HG03135 (cell line): ENCODE data around the gene SLC9A8.

ENCODE experiments used
- ATAC-seq: cut with Tn5 transposase; IDR thresholded peaks from one replicate; pipeline ENCODE4 v1.9.1; 2021; ENCODE audit warnings: mild to moderate bottlenecking, moderate library complexity; ENCODE audit not compliant: unreplicated experiment

The SLC9A8 gene

DNA sequence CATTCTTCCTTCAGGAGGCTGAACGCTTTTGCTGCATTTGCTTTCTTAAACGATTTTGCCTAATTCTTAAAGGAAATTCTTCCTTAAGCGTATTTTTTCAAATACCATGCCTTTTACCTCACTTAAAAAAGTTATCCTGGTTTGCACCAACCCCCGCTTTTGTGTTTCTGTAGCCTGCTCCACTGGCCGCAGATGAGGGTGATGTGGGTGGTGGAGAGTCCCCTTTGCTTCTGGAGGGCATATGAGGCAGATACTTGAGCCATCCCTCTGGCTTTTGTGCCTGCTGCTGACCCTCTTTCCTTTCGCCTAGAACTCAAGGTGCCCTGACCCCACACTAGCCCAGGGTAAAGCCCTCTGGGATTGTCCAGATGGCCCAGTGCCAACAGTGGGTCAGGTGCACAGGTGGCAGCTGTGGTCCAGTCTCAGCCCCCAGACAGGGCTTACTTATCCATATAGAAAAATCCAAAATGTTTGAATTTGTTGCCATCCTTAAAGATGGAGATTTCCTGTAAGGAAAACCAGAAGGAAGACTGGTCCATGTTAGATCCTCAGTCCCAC, 58.8 kb downstream of the SLC9A8 start:
- ATAC-seq = no peak

DNA sequence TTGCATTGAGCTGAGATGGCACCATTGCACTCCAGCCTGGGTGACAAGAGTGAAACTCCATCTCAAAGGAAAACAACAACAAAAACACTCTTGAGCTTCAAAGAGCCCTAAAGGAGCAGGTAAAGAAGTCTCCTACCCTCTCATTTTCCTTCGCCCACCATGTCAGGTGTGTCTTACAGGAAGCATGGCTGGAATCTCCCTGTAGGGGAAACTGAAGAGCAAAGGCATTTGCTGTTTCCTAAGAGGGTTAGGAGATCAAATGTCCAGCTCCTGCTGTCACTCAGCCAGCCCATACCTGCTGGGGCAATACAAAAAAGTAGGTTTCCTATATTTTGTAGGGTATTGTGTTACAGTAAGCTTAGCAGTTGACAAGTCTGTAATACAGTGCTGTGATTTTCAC, 59.4 kb downstream of the SLC9A8 start:
- ATAC-seq = no peak

- ATAC-seq = no peak
Measured at GRCh38 chr20:49874696-49875095, 62.1 kb downstream of the SLC9A8 start.

- no peak for ATAC-seq
Measured at GRCh38 chr20:49877386-49877921, 64.8 kb downstream of the SLC9A8 start.

DNA sequence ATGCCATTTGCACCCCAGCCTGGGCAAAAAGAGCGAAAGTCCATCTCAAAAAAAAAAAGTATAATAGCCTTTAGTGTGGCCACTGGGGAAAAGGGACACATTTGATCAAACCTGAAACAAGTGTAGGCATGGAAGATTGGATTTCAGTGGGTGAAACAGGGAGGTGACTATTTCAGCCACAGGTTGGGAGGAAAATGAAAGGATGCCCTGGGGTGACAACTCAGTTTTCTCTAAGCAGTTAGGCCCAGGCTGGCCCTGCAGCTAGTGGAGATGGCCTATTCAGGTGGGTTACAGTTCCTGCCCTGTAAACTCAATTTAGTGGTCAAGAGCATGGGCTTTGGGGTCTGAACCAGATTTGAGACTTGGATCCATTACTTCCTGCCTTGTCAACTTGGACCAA, 66.3 kb downstream of the SLC9A8 start:
- ATAC-seq = no peak

DNA sequence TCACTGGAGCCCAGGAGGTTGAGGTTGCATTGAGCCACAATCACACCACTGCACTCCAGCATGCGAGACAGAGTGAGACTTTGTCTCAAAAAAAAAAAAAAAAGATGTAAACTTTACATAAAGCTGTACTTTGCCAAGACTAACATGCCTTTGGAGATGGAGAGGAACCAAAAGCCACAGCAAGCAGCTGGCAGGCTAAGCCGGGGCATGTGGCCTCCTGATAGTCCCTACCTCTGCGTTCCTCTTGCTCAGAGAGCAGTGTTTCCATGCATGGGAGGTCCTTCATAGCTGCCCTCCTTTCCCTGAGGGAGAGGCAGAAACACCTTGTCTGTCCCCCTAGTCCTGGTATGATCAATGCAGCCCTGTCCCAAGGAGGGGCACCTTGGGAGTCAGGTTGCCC, 67.5 kb downstream of the SLC9A8 start:
- ATAC-seq = no peak

GRCh38 chr20:49880724-49881445, 68.3 kb downstream of the SLC9A8 start:
- no peak for ATAC-seq

DNA sequence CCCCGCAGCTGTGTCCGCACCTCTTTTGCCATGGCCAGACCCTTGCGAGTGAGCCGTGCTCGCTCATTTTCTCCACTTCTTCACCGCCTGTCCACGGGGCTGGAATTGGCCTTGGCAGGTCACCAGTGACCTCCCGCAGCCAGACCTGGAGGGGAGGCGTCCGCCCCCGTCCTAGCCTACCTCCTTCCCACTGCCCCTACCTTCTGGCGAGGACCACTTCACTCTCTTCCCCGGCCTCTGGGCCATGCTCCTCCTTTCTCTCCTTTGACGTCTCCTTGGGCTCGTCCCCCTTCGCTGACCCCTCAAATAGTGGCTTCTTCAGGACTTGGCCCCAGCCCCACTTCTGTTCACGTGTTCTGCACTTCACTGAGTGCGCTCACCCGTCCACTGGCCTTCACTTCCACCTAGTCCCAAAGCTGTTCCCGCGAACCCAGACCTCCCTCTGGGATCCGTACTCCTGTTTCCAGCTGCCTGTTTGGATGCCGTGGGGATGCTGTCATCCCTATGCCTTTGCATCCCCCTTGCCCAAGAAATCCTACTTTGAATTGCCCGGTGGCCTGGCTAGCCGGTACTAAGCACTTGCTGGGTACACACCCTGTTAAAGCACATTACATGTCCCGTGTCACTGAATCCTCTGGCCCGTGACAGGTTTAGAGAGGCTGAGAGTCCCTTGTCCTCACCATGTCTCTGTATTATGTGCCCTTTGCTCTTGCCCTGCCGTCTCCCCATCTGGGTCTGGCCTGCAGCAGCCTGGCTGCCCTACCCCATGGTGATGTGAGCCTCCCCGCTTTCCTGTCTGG, 69.7 kb downstream of the SLC9A8 start:
- ATAC-seq = no peak

GRCh38 chr20:49883246-49883802, 70.7 kb downstream of the SLC9A8 start:
- no peak for ATAC-seq

- ATAC-seq = no peak
Measured at GRCh38 chr20:49885558-49886332, 73.1 kb downstream of the SLC9A8 start.

GRCh38 chr20:49886571-49887213, 74.1 kb downstream of the SLC9A8 start:
- ATAC-seq = no peak

DNA sequence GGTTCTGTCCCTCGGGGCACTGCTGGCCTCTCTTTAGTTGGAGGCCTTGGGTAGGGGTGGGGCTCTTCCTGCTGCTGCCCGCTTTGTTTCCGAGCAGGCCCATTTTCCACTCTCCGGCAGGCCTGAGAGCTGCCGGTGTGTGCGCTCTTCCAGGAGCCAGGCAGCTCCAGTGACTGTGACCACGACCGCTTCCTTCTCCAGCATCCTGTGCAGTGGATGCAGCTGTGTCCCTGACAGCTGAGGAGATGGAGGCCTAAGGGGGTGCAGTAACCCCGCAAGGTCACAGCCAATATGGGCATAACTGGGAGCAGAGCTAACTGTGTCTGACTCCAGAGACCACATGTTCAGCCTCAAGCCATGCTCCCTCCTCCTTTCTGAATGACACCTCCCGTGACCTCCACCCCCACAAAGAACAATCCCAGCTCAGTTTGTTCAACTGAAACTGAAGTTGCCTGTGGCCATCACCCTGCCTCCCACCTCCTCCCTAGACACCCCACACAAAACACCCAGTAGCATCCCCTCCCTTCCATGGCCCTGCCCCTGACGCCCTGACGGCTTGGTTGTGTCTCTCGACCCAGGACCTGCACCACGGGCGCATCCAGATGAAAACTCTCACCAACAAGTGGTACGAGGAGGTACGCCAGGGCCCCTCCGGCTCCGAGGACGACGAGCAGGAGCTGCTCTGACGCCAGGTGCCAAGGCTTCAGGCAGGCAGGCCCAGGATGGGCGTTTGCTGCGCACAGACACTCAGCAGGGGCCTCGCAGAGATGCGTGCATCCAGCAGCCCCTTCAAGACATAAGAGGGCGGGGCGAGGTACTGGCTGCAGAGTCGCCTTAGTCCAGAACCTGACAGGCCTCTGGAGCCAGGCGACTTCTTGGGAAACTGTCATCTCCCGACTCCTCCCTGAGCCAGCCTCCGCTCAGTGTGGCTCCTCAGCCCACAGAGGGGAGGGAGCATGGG, 74.9 kb downstream of the SLC9A8 start:
- ATAC-seq = no peak

GRCh38 chr20:49888212-49889000, 75.8 kb downstream of the SLC9A8 start:
- ATAC-seq = no peak

DNA sequence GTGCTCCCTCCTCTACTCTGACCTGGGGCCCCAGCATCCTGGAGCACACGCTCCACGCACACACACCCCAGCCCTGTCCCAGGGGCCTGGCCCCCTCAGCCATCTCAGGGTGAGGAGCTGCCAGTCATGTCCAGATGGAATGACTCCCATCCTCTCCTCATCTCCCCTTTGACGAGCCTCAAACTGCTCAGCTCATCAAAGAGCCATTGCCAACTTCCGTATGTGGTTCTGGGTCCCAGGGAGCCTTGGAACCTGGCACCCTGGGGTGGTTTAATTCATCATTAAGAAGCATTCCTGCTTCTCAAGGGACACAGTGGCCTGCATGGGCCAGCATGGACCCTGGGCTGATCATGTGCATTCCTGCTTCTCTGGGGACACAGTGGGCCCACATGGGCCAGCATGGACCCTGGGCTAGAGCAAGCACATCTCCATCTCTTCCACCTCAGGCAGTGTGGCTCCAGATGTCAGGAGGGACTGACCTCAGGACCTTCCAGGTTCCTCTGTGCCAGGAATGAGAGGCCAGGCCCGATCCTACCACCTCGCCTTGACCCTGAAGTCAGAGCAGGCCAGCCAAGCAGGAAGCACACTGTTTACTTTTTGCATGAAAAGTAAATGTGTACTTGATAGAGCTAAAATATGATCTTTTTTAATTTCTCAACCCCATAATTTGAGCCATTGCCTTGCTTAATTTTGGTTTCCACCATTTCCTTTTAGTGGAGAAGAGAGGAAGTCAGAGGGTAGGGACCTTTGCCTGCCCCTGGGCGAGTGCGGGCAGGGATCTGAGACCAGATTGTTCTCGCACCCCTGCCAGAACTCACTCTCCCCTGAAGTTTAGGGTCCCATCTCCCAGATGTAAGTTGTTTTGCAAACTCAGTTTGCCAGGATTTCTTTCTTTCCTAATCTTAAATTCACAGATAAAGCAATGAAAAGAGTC, 76.6 kb downstream of the SLC9A8 start:
- ATAC-seq = no peak

- ATAC-seq = no peak
Measured at GRCh38 chr20:49889935-49890333, 77.3 kb downstream of the SLC9A8 start.

DNA sequence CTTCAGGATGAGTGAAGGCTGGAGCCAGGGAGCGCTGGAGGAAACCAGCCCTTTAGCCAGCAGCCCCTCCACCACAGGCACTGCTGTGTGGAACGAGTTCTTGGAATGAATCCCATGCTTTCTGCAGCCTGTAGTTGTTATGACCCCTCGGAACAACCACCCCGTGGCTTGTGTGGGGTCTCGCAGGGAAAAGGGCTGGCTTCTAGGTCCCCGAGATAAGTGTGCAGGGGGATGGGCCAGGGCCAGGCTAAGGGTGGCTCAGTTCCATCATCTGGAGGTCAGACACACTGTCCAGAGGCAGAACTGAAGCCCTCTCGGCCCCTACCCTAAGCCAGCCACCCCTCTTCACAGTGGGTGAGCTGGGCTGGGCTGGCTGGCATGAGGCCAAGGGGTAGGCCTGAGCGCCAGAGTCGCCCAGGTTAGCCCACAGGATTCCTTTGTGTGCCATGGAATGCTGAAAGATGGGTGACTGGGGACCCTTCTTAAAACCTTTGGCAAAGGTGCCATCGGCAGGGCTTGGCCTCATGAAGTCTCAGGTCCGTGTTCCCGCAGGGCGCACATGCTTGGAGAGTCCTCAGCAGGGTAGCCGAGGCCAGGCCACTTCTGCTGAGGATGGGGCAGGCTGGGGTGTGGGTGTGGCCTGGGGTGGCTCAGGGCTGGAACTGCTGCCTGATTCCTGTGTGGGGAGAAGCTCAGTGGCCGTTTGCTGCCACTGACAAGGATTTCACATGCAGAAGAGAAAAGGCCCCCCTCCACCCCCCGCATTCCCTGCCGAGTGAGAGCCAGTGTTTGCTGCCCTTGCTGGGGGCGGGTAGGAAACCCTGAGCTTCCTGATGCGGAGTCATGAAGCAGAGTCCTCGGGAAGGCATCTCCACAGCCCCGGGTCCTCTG, 78.1 kb downstream of the SLC9A8 start:
- ATAC-seq = no peak
